DMS153 treated with DMSO at 0.1 percent for 48 hours (cell line): ENCODE results near the gene ACTN2.

ENCODE experiments used
- DNase-seq: peaks from one replicate; lab custom pipeline; 2025; ENCODE audit not compliant: unreplicated experiment; lab: John Stamatoyannopoulos, UW

Gene ACTN2

DNA sequence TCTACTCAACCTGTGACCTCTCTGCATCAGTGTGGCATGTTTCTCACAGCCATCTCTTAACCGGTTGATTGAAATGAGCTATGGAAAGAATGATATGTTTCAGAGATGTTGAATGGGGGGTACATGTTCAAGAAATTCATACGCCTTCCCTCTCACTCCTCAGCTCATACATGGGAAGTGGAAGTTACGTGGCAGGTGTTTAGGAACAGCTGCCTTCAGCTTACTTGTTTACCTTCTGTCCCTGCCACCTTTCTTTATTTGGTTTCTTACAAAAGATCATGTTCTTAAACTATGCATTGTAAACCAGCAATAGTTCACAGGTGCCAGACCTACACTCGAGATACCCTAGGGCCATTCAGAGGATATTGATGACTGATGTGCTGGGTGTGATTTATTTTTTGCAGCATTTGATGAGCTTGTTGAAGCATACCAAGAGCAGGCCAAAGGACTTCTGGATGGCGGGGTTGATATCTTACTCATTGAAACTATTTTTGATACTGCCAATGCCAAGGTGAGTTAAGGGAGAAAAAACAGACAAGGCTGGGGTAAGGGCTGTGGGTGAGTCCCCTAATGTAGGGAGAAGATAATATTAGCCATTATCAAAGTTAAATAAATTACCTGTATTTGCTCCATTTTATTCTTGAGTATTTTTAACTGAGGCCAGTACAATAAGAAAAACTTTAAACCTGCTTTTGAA lies 126.2 kb downstream of the ACTN2 start:
- DNase-seq = no peak
